ENCODE measurements around the gene ANO2.

- no peak for TF ChIP-seq ZBTB33 (IDR thresholded peaks at IDR 0.05)
- TF ChIP-seq CTCF (IDR thresholded peaks at IDR 0.05; ENCODE audit: low read depth, low read length, missing input control) = no peak
- TF ChIP-seq RAD21 (IDR thresholded peaks at IDR 0.05) = no peak
- no peak for TF ChIP-seq GABPA (IDR thresholded peaks at IDR 0.05 in 1 of 2, conservative IDR thresholded peaks at IDR 0.05 in 1 of 2)
- TF ChIP-seq FOXA1 (IDR thresholded peaks at IDR 0.05) = no peak
- no peak for TF ChIP-seq MAX (IDR thresholded peaks at IDR 0.05)
- TF ChIP-seq HNF4A (conservative IDR thresholded peaks at IDR 0.05) = no peak
- no peak for TF ChIP-seq ATF3 (IDR thresholded peaks at IDR 0.05)
- no peak for TF ChIP-seq REST (IDR thresholded peaks at IDR 0.05)
Observed at GRCh38 chr12:5806371-5807089, 138.5 kb downstream of the ANO2 start.

Data from liver (tissue), 3 donors.